Cardiac fibroblast (primary cell): ENCODE results near the gene IRF7.

Experiments used
- DNase-seq, 2 donors: peaks; one replicate each; pipeline versions ENCODE4 v3.0.0 to v3.0.0-alpha.2; 2010; ENCODE audit warnings: low read depth in 2 of 2
- H3K4me3 ChIP-seq, 2 donors: replicated peaks in 1 of 2; 1 replicate in 1 of 2; 2 replicates in 1 of 2; pipeline ENCODE4 v1.5.1; 2011; ENCODE audit warnings: low read depth in 2 of 2, low read length in 2 of 2, mild to moderate bottlenecking in 2 of 2, moderate library complexity in 1 of 2
- TF ChIP-seq, protein P1 (sequence below): IDR thresholded peaks from one replicate; pipeline ENCODE4 v1.5.1; 2011; ENCODE audit warnings: low read depth, mild to moderate bottlenecking, low read length, inconsistent platforms

IRF7 gene

DNA sequence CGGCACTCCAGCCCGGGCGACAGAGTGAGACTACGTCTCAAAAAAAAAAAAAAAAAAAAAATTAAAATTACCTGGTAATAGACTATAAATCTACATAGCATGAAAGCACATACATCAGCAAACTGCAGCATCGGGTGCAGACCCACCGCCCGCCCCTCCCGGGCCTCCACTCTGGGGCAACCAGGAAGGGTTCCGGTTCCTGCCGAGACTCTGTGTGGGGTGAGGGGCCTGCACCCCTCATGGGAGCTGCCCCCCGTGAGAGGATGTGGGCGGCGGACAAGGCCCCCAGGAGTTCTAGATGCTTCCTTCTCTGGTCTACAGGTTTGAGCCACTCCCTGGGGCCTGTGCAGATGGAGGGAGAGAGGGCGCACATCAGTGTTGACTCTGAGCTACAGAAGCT lies 30.5 kb upstream of the IRF7 start:
- TF ChIP-seq, protein P1, sequence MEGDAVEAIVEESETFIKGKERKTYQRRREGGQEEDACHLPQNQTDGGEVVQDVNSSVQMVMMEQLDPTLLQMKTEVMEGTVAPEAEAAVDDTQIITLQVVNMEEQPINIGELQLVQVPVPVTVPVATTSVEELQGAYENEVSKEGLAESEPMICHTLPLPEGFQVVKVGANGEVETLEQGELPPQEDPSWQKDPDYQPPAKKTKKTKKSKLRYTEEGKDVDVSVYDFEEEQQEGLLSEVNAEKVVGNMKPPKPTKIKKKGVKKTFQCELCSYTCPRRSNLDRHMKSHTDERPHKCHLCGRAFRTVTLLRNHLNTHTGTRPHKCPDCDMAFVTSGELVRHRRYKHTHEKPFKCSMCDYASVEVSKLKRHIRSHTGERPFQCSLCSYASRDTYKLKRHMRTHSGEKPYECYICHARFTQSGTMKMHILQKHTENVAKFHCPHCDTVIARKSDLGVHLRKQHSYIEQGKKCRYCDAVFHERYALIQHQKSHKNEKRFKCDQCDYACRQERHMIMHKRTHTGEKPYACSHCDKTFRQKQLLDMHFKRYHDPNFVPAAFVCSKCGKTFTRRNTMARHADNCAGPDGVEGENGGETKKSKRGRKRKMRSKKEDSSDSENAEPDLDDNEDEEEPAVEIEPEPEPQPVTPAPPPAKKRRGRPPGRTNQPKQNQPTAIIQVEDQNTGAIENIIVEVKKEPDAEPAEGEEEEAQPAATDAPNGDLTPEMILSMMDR, result no peak
- DNase-seq, result no peak
- no peak overlapping the region for H3K4me3 ChIP-seq

DNA sequence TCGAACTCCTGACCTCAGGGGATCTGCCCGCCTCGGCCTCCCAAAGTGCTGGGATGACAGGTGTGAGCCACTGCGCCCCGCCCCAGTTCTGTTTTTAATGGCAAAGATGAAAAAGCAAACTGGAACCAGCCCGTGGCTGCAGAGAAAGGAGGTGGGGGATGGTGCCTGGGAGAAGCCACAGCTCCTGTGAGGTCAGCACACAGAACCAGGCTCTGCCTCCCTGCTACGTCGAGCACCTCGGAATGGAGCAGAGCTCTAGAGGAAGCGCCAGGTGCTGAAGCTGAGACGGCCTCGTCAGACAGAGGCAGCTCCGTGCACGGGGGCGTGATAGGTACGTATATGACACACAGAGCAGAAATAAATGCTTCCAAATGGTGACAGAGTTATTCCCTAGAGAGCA lies 29.8 kb upstream of the IRF7 start:
- no peak for DNase-seq
- H3K4me3 ChIP-seq, result no peak overlapping the region
- TF ChIP-seq, protein P1, result no peak

DNA sequence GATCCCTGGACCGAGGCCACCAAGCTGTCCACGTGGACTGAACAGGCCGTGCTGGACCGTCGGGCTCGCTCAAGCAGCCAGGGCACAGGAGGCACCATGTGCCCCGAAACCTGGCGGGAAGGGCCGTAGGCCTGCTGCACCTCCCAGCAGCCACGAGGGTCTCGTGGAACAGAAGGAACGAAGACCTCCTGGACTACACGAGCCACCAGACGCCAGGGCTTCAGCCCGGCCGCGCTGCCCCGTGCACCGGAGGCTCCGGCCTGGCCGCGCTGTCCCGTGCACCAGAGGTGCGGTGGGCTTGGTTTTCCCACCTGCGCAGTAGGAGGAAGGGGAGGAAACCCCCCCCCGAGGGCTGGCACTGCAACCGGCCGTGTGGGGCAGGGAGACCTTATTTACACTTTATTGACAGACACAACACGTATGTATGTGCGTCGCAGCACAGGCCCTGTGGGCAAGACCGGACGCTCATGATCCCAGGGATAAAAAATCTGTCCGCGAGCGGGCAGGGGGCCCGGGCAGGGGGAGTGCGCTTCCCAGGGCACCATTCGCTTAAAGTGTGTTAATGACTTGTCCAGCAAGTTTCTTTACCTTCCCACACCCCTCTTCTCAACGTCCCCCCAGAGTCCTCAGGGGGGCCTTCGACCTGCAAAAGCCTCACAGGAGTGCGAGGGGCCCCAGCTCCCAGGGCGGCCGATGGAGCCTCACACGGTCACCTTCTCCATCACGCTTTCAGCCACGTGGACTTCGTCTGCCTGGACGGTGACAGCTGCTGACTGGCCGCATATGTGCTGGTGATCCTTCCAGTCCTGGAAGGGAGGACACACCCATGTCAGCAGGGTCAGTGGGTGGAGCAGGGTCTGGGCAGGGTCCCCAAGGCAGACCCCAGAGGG lies 28.3 kb upstream of the IRF7 start:
- no peak for DNase-seq
- TF ChIP-seq, protein P1, result no peak
- H3K4me3 ChIP-seq, result no peak overlapping the region

DNA sequence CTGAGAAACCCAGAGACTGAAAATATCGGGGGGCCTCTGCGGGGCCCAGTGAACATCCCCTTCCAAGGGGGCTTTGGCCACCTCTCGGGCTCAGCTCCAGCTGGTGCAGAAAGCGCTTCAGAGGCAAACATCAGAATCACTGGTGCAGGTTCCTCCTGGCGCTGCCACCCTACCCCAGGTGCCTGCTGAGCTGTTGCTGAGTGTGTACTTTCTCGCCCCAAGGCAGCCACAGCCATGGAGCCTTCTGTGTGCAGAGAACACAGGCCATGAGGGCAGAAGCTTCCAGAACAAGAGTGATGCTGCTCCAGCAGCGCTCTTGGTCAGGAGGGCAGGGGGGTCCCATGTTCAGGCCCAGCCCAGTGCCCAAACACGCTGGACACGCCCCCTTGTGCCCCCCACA lies 27.6 kb upstream of the IRF7 start:
- TF ChIP-seq, protein P1, result no peak
- H3K4me3 ChIP-seq, result no peak overlapping the region
- no peak for DNase-seq

DNA sequence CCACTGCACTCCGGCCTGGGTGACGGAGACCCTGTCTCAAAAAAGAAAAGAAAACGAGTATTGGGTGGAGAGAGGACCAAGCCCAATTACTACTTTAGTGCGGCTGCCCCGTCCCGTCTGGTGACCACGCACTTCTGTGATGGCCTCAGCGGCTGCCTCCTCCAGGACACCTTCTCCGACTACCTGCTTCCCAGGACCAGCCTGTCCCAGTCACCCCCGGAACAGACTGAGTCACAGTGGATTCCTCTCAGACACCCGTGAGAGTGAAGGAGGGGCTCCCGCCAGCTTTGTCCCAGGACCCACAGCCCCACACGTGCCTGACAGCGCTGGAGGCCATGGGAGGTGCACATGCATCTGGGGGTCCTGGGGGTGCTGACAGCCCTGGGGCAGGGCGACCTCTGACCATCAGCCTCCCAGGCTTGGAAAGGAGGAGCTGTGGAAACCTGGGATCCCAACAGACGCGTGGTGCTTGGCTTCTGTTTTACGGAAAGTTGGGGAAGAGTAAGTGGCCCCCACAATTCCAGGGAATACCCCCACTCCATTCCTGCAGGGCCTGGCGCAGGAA lies 26.1 kb upstream of the IRF7 start:
- no peak overlapping the region for H3K4me3 ChIP-seq
- TF ChIP-seq, protein P1, result no peak
- DNase-seq, result no peak

DNA sequence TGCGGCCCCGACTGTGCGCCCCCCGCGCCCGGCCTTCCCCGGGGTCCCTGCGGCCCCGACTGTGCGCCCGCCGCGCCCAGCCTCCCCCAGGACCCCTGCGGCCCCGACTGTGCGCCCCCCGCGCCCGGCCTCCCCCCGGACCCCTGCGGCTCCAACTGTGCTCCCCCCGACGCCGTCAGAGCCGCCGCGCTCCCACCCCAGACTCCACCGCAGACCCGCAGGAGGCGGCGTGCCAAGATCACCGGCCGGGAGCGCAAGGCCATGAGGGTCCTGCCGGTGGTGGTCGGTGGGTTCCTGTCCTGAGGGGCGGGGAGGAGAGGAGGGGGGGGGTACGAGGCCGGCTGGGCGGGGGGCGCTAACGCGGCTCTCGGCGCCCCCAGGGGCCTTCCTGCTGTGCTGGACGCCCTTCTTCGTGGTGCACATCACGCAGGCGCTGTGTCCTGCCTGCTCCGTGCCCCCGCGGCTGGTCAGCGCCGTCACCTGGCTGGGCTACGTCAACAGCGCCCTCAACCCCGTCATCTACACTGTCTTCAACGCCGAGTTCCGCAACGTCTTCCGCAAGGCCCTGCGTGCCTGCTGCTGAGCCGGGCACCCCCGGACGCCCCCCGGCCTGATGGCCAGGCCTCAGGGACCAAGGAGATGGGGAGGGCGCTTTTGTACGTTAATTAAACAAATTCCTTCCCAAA lies 24.4 kb upstream of the IRF7 start:
- no peak for DNase-seq
- TF ChIP-seq, protein P1, result no peak

More for the DNA sequence above, 24.4 kb upstream of the IRF7 start:
- no peak overlapping the region for H3K4me3 ChIP-seq
